Measurements from ENCODE around the gene CARD10.

- TF ChIP-seq REST (IDR thresholded peaks at IDR 0.05; ENCODE audit: borderline replicate concordance) (no peak), CTCF (IDR thresholded peaks at IDR 0.05; ENCODE audit: poor library complexity, severe bottlenecking) (peak; percentile 96)
Measured at GRCh38 chr22:37457093-37457893, 61.9 kb downstream of the CARD10 start.
